Activated CD4-positive, alpha-beta T cell treated with anti-CD3 and anti-CD28 coated beads for 36 hours (primary cell): ENCODE measurements around the gene SREBF1. TPM values are rescaled to one million over a fixed set of nuclear protein-coding genes. Genes with fewer than 3 reads are reported as not detected.

ENCODE experiments used
- ATAC-seq: fragments of 200-7000 bp; cut with Tn5 transposase; one replicate; pipeline ENCODE4 v1.10.0; 2021; ENCODE audit warnings: mild to moderate bottlenecking, moderate library complexity
- CTCF ChIA-PET: fragments of 350-600 bp; sonication (Branson Sonifier 250); formaldehyde crosslinking; loops from one replicate; lab custom pipeline; 2021; ENCODE audit warnings: antibody characterized with exemption; lab: Charles Lee
- POLR2A ChIA-PET: fragments of 350-600 bp; sonication (Branson Sonifier 250); formaldehyde crosslinking; loops from one replicate; lab custom pipeline; 2021; ENCODE audit warnings: antibody characterized with exemption, inconsistent platforms; lab: Charles Lee
- DNase-seq: peaks from one replicate; pipeline ENCODE4 v3.0.0-alpha.2; 2020
- H3K27ac Mint-ChIP-seq: one replicate; pipeline ENCODE4 v1.8.0; 2021; ENCODE audit warnings: mixed read lengths
- H3K27me3 Mint-ChIP-seq: one replicate; pipeline ENCODE4 v1.8.0; 2021; ENCODE audit warnings: mixed read lengths
- H3K36me3 Mint-ChIP-seq: one replicate; pipeline ENCODE4 v1.8.0; 2021; ENCODE audit warnings: low read depth, mixed read lengths
- H3K4me1 Mint-ChIP-seq: one replicate; pipeline ENCODE4 v1.8.0; 2021; ENCODE audit warnings: mixed read lengths
- H3K4me3 Mint-ChIP-seq: one replicate; pipeline ENCODE4 v1.8.0; 2021; ENCODE audit warnings: mild to moderate bottlenecking, moderate library complexity, mixed read lengths
- H3K9me3 Mint-ChIP-seq: one replicate; pipeline ENCODE4 v1.8.0; 2021; ENCODE audit warnings: low read depth, mixed read lengths
- intact Hi-C, 2 experiments: fragments of 100-400 bp; cut with DNase I in 1 of 2; cut with micrococcal nuclease in 1 of 2; formaldehyde crosslinking; loops; one replicate each; pipeline versions ENCODE4 v1.14.2 to v1.15.1; 2022 to 2024; cut with DNase I, micrococcal nuclease
- total RNA-seq, 2 experiments: library from RNA; stranded (reverse); gene quantifications; one replicate each; pipeline ENCODE4 v1.2.3, GENCODE V29; 2021

SREBF1 gene
- 10 to 100 TPM; 87.6 to 97.2 TPM for total RNA-seq

GRCh38 chr17:17836818-17837379 lies at the start of gene SREBF1:
SREBF1 (minus strand) TSS chr17:17836986; CDS start chr17:17836817, 169 bp downstream.
- POLR2A ChIA-PET: interaction anchor here (0.6 to 2.6 kb wide), 15 partner anchors 9 to 341 kb away, joined by 3 to 31 read pairs (median 6); partner anchors contain the start of genes DRC3, RASD1 and TOM1L2
- Mint-ChIP-seq H3K27me3 (no peaks in the 10 kb centered on the region), H3K27ac (peak within 1 kb of the TSS; percentile 98), H3K9me3 (no peaks in the 10 kb centered on the region), H3K4me1 (peaks cover 71% of the 10 kb centered on the region), H3K36me3 (peaks cover 36% of the 10 kb centered on the region), H3K4me3 (peak within 1 kb of the TSS; percentile 94)
- peak; percentile 30 for ATAC-seq
- peak; percentile 85 for DNase-seq
- CTCF ChIA-PET: interaction anchor here (0.6 to 2.7 kb wide), 11 partner anchors 12 to 1483 kb away, joined by 3 to 16 read pairs (median 4); no protein-coding TSS in a partner anchor
- intact Hi-C loops: loop anchor here (1.0 to 5.0 kb wide), 14 partner anchors 12 to 795 kb away; partner anchors contain the start of genes ALKBH5 (in 1 of the 2), ATPAF2 (in 1 of the 2), COPS3 (in 1 of the 2) and DRG2 (in 1 of the 2)

GRCh38 chr17:17886226-17886625 lies 49.4 kb upstream of the SREBF1 start:
- no peak for ATAC-seq
- Mint-ChIP-seq H3K27ac (no peak overlapping the region), H3K4me1 (no peaks in the 10 kb centered on the region), H3K36me3 (no peaks in the 10 kb centered on the region), H3K9me3 (no peaks in the 10 kb centered on the region), H3K27me3 (no peaks in the 10 kb centered on the region), H3K4me3 (no peak overlapping the region)
- POLR2A ChIA-PET: no interaction called here
- CTCF ChIA-PET: interaction anchor here (0.5 to 1.3 kb wide), 3 partner anchors 9 to 172 kb away, joined by 3 to 4 read pairs (median 3); no protein-coding TSS in a partner anchor
- intact Hi-C loops: no loop called here
- no peak for DNase-seq

- Mint-ChIP-seq H3K9me3 (no peaks in the 10 kb centered on the region), H3K27ac (no peak overlapping the region), H3K4me3 (no peak overlapping the region), H3K27me3 (no peaks in the 10 kb centered on the region), H3K4me1 (no peaks in the 10 kb centered on the region), H3K36me3 (no peaks in the 10 kb centered on the region)
- POLR2A ChIA-PET: no interaction called here
- intact Hi-C loops: no loop called here
- DNase-seq (no peak), ATAC-seq (no peak)
- CTCF ChIA-PET: interaction anchor here (0.5 to 1.0 kb wide), 4 partner anchors 48 to 315 kb away, joined by 3 read pairs; no protein-coding TSS in a partner anchor
Observed at GRCh38 chr17:17884391-17885357, 47.9 kb upstream of the SREBF1 start.

GRCh38 chr17:17883801-17884200 lies 47.0 kb upstream of the SREBF1 start:
- Mint-ChIP-seq H3K9me3 (no peaks in the 10 kb centered on the region), H3K36me3 (no peaks in the 10 kb centered on the region), H3K4me1 (no peaks in the 10 kb centered on the region), H3K4me3 (no peak overlapping the region), H3K27ac (no peak overlapping the region), H3K27me3 (no peaks in the 10 kb centered on the region)
- intact Hi-C loops: no loop called here
- DNase-seq (no peak), ATAC-seq (no peak)
- CTCF ChIA-PET: interaction anchor here (0.6 to 1.0 kb wide), 3 partner anchors 47 to 314 kb away, joined by 3 read pairs; no protein-coding TSS in a partner anchor
- POLR2A ChIA-PET: no interaction called here

- Mint-ChIP-seq H3K27me3 (no peaks in the 10 kb centered on the region), H3K27ac (no peak overlapping the region), H3K4me1 (no peaks in the 10 kb centered on the region), H3K4me3 (no peak overlapping the region), H3K36me3 (peaks cover 6% of the 10 kb centered on the region), H3K9me3 (no peaks in the 10 kb centered on the region)
- ChIA-PET POLR2A (no interaction called here), CTCF (interaction anchor here (0.6 kb wide), 1 partner anchor 39 kb away, joined by 4 read pairs; no protein-coding TSS in a partner anchor)
- ATAC-seq (no peak), DNase-seq (no peak)
- intact Hi-C loops: no loop called here
Observed at GRCh38 chr17:17882082-17882581, 45.3 kb upstream of the SREBF1 start.

GRCh38 chr17:17880577-17881196 lies 43.9 kb upstream of the SREBF1 start:
- DNase-seq: no peak
- no peaks in the 10 kb centered on the region for H3K27me3 Mint-ChIP-seq
- H3K9me3 Mint-ChIP-seq: no peaks in the 10 kb centered on the region
- H3K4me3 Mint-ChIP-seq: no peak overlapping the region
- ChIA-PET POLR2A (no interaction called here), CTCF (interaction anchor here (0.5 to 0.6 kb wide), 2 partner anchors 31 to 101 kb away, joined by 3 to 5 read pairs; no protein-coding TSS in a partner anchor)
- H3K36me3 Mint-ChIP-seq: peaks cover 6% of the 10 kb centered on the region
- ATAC-seq: no peak
- H3K4me1 Mint-ChIP-seq: no peaks in the 10 kb centered on the region
- no peak overlapping the region for H3K27ac Mint-ChIP-seq
- intact Hi-C loops: no loop called here

- Mint-ChIP-seq H3K27me3 (no peaks in the 10 kb centered on the region), H3K4me3 (no peak overlapping the region), H3K36me3 (peaks cover 6% of the 10 kb centered on the region), H3K27ac (no peak overlapping the region), H3K4me1 (no peaks in the 10 kb centered on the region), H3K9me3 (no peaks in the 10 kb centered on the region)
- ChIA-PET CTCF (interaction anchor here (1.2 kb wide), 1 partner anchor 9 kb away, joined by 4 read pairs; no protein-coding TSS in a partner anchor), POLR2A (no interaction called here)
- intact Hi-C loops: no loop called here
- ATAC-seq (no peak), DNase-seq (no peak)
Observed at GRCh38 chr17:17877529-17878358, 41.0 kb upstream of the SREBF1 start.

- no peak overlapping the region for H3K4me3 Mint-ChIP-seq
- ATAC-seq (no peak), DNase-seq (no peak)
- no peaks in the 10 kb centered on the region for H3K4me1 Mint-ChIP-seq
- no peaks in the 10 kb centered on the region for H3K27me3 Mint-ChIP-seq
- no peaks in the 10 kb centered on the region for H3K9me3 Mint-ChIP-seq
- ChIA-PET CTCF (interaction anchor here (0.6 to 1.4 kb wide), 3 partner anchors 10 to 130 kb away, joined by 3 to 5 read pairs (median 4); no protein-coding TSS in a partner anchor), POLR2A (no interaction called here)
- intact Hi-C loops: no loop called here
- H3K27ac Mint-ChIP-seq: no peak overlapping the region
- H3K36me3 Mint-ChIP-seq: peaks cover 6% of the 10 kb centered on the region
Observed at GRCh38 chr17:17876959-17877528, 40.3 kb upstream of the SREBF1 start.

GRCh38 chr17:17874478-17874877 lies 37.7 kb upstream of the SREBF1 start:
- intact Hi-C loops: no loop called here
- peaks cover 6% of the 10 kb centered on the region for H3K36me3 Mint-ChIP-seq
- no peak overlapping the region for H3K4me3 Mint-ChIP-seq
- DNase-seq (no peak), ATAC-seq (no peak)
- ChIA-PET CTCF (interaction anchor here (0.8 kb wide), 2 partner anchors 9 to 196 kb away, joined by 4 read pairs; no protein-coding TSS in a partner anchor), POLR2A (interaction anchor here (0.7 kb wide), 1 partner anchor 1691 kb away, joined by 5 read pairs; no protein-coding TSS in a partner anchor)
- H3K27ac Mint-ChIP-seq: no peak overlapping the region
- H3K27me3 Mint-ChIP-seq: no peaks in the 10 kb centered on the region
- no peaks in the 10 kb centered on the region for H3K4me1 Mint-ChIP-seq
- H3K9me3 Mint-ChIP-seq: no peaks in the 10 kb centered on the region

GRCh38 chr17:17873450-17873991 lies 36.7 kb upstream of the SREBF1 start:
- ChIA-PET CTCF (no interaction called here), POLR2A (no interaction called here)
- Mint-ChIP-seq H3K27ac (no peak overlapping the region), H3K4me1 (no peaks in the 10 kb centered on the region), H3K36me3 (peaks cover 6% of the 10 kb centered on the region), H3K9me3 (no peaks in the 10 kb centered on the region), H3K4me3 (no peak overlapping the region), H3K27me3 (no peaks in the 10 kb centered on the region)
- ATAC-seq (no peak), DNase-seq (no peak)
- intact Hi-C loops: no loop called here
